Measurements from ENCODE around the gene GSK3A.

GRCh38 chr19:42216653-42217519, 25.5 kb downstream of the GSK3A start:
- TF ChIP-seq CTCF (IDR thresholded peaks at IDR 0.05) (no peak), POLR2A (IDR thresholded peaks at IDR 0.05) (no peak)
